ENCODE measurements around the gene STXBP5.

Gene STXBP5

GRCh38 chr6:147179809-147180208 is 24.4 kb upstream of the STXBP5 start:
- DNase-seq, result no peak

GRCh38 chr6:147180926-147181325 is 23.3 kb upstream of the STXBP5 start:
- DNase-seq, result no peak

- DNase-seq, result no peak
These were observed 19.8 kb upstream of the STXBP5 start for GRCh38 chr6:147184379-147184778.

- no peak for DNase-seq
These were observed 19.0 kb upstream of the STXBP5 start for GRCh38 chr6:147185216-147185615.

GRCh38 chr6:147190556-147190955 is 13.7 kb upstream of the STXBP5 start:
- no peak for DNase-seq

- no peak for DNase-seq
These were observed 11.8 kb upstream of the STXBP5 start for GRCh38 chr6:147192278-147192911.

- DNase-seq, result no peak
These were observed 9.4 kb upstream of the STXBP5 start for GRCh38 chr6:147194652-147195411.

- no peak for DNase-seq
These were observed 8.7 kb upstream of the STXBP5 start for GRCh38 chr6:147195510-147195909.

GRCh38 chr6:147195987-147196386 is 8.2 kb upstream of the STXBP5 start:
- no peak for DNase-seq

- DNase-seq, result no peak
These were observed 3.5 kb upstream of the STXBP5 start for GRCh38 chr6:147200711-147201110.

- DNase-seq, result peak; percentile 43
These were observed 2.2 kb upstream of the STXBP5 start for GRCh38 chr6:147201885-147202515.

- DNase-seq, result peak; percentile 94
These were observed 1.5 kb upstream of the STXBP5 start for GRCh38 chr6:147202516-147203310.

- no peak for DNase-seq
These were observed 732 bp upstream of the STXBP5 start for GRCh38 chr6:147203311-147204059.

GRCh38 chr6:147204843-147205311 is 660 bp downstream of the STXBP5 start:
- no peak for DNase-seq

GRCh38 chr6:147205690-147206600 is 1.7 kb downstream of the STXBP5 start:
- DNase-seq, result no peak

GRCh38 chr6:147207351-147207750 is 3.1 kb downstream of the STXBP5 start:
- DNase-seq, result no peak

GRCh38 chr6:147207837-147208754 is 3.9 kb downstream of the STXBP5 start:
- no peak for DNase-seq

GRCh38 chr6:147209762-147210449 is 5.7 kb downstream of the STXBP5 start:
- no peak for DNase-seq

GRCh38 chr6:147211349-147211748 is 7.1 kb downstream of the STXBP5 start:
- DNase-seq, result no peak

GRCh38 chr6:147211831-147212230 is 7.6 kb downstream of the STXBP5 start:
- no peak for DNase-seq
